Right lobe of liver (tissue), 4 donors: ENCODE measurements around the gene OBSL1.

ENCODE experiments used
- CTCF ChIP-seq, 4 donors: fragments of 200-600 bp in 3 of 4; fragments of 450-650 bp in 1 of 4; IDR thresholded peaks; one replicate each; pipeline versions ENCODE4 v1.5.1 to v1.8.0; 2016 to 2022; ENCODE audit warnings: antibody characterized with exemption in 4 of 4, mild to moderate bottlenecking in 2 of 4
- POLR2A ChIP-seq: fragments of 450-650 bp; IDR thresholded peaks from one replicate; pipeline ENCODE4 v1.6.1; 2017; ENCODE audit warnings: antibody characterized with exemption, mild to moderate bottlenecking
- donor health status: DM: no; HTN: no; CAD: no.
- donor health status: DM: no; HTN: no; CAD: no.
- donor health status: DM: no; HTN: yes; CAD: no.

- TF ChIP-seq CTCF (IDR thresholded peaks at IDR 0.05) (no peak), POLR2A (no peak)
These were observed 65.8 kb downstream of the OBSL1 start for GRCh38 chr2:219505585-219505984.
